Stomach (tissue), 4 donors: ENCODE measurements around the gene KRTAP29-1.

Experiments
- POLR2A ChIP-seq, 4 donors: fragments of 450-650 bp; IDR thresholded peaks; one replicate each; pipeline ENCODE4 v1.6.1; 2016; ENCODE audit warnings: antibody characterized with exemption in 4 of 4, control low read depth in 2 of 4, mild to moderate bottlenecking in 1 of 4, moderate library complexity in 1 of 4
- POLR2AphosphoS5 ChIP-seq, 3 donors: sonication (generic); formaldehyde crosslinking; IDR thresholded peaks; one replicate each; pipeline ENCODE4 v1.6.1; 2016; ENCODE audit warnings: antibody characterized with exemption in 3 of 3
- TF ChIP-seq, protein P1 (sequence below), 7 experiments: fragments of 450-650 bp in 4 of 7; fragments of 200-600 bp in 3 of 7; sonication (generic) in 3 of 7; IDR thresholded peaks; one replicate each; pipeline ENCODE4 v1.5.1; 2016 to 2019; ENCODE audit warnings: antibody characterized with exemption in 7 of 7, control low read depth in 2 of 7, mild to moderate bottlenecking in 1 of 7

GRCh38 chr17:41326173-41327145 lies 23.8 kb upstream of the KRTAP29-1 start:
- TF ChIP-seq, protein P1, sequence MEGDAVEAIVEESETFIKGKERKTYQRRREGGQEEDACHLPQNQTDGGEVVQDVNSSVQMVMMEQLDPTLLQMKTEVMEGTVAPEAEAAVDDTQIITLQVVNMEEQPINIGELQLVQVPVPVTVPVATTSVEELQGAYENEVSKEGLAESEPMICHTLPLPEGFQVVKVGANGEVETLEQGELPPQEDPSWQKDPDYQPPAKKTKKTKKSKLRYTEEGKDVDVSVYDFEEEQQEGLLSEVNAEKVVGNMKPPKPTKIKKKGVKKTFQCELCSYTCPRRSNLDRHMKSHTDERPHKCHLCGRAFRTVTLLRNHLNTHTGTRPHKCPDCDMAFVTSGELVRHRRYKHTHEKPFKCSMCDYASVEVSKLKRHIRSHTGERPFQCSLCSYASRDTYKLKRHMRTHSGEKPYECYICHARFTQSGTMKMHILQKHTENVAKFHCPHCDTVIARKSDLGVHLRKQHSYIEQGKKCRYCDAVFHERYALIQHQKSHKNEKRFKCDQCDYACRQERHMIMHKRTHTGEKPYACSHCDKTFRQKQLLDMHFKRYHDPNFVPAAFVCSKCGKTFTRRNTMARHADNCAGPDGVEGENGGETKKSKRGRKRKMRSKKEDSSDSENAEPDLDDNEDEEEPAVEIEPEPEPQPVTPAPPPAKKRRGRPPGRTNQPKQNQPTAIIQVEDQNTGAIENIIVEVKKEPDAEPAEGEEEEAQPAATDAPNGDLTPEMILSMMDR (IDR thresholded peaks at IDR 0.05) = no peak
- TF ChIP-seq POLR2AphosphoS5 (IDR thresholded peaks at IDR 0.05) (no peak), POLR2A (IDR thresholded peaks at IDR 0.05) (no peak)
